ENCODE data around the gene PHACTR3. TPM values are rescaled to one million over a fixed set of nuclear protein-coding genes. Genes with fewer than 3 reads are reported as not detected.

Gene PHACTR3
- total RNA-seq, 2 donors from 2014 or later = 0.86 to 24.2 TPM

DNA sequence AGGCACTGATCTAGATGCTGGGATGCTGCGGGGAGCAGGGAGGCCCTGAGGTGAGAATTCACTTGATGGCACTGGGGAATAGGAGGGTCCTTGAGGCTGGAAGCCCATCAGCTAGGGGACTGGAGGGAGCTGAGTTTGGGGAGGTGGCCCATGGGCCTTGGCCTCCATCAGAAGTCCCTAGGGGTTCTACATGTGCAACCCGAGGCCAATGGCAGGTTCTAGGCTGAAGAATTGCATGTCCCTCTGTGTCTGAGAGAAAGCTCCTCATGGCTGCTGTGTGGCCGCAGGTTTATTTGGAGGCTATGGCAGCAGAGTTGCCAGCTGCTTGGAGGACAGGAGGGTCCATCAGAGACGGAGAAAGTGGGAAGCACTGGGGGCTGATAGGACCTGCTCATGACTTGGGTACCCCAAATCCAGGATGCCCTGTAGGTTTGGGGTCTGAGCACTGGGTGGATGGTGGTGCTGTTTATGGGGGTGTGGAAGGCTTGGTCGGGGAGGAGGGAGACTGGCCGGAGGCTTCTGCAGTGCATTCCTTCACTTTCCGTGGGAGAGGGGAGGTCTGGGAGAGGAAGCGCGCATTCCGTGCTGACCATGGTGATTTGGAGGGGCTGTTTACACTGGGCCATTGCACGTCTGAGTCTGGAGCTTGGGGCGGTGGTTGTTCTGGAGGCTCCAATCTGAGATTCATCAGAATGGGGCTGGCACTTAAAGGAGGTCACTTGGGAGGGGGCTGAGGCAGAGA is 24.8 kb upstream of the PHACTR3 start:
- H3K4me1 ChIP-seq = peaks cover 0 to 31% of the 10 kb centered on the region in 2 donors
- DNase-seq (ENCODE audit: low spot score) = no peak
- no peak overlapping the region for H3K4me3 ChIP-seq
- TF ChIP-seq, protein P1, sequence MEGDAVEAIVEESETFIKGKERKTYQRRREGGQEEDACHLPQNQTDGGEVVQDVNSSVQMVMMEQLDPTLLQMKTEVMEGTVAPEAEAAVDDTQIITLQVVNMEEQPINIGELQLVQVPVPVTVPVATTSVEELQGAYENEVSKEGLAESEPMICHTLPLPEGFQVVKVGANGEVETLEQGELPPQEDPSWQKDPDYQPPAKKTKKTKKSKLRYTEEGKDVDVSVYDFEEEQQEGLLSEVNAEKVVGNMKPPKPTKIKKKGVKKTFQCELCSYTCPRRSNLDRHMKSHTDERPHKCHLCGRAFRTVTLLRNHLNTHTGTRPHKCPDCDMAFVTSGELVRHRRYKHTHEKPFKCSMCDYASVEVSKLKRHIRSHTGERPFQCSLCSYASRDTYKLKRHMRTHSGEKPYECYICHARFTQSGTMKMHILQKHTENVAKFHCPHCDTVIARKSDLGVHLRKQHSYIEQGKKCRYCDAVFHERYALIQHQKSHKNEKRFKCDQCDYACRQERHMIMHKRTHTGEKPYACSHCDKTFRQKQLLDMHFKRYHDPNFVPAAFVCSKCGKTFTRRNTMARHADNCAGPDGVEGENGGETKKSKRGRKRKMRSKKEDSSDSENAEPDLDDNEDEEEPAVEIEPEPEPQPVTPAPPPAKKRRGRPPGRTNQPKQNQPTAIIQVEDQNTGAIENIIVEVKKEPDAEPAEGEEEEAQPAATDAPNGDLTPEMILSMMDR (IDR thresholded peaks at IDR 0.05) = no peak
- H3K9me3 ChIP-seq = no peaks in the 10 kb centered on the region
- no peaks in the 10 kb centered on the region for H3K36me3 ChIP-seq
- H3K27me3 ChIP-seq = no peaks in the 10 kb centered on the region
- no peak overlapping the region for H3K27ac ChIP-seq

DNA sequence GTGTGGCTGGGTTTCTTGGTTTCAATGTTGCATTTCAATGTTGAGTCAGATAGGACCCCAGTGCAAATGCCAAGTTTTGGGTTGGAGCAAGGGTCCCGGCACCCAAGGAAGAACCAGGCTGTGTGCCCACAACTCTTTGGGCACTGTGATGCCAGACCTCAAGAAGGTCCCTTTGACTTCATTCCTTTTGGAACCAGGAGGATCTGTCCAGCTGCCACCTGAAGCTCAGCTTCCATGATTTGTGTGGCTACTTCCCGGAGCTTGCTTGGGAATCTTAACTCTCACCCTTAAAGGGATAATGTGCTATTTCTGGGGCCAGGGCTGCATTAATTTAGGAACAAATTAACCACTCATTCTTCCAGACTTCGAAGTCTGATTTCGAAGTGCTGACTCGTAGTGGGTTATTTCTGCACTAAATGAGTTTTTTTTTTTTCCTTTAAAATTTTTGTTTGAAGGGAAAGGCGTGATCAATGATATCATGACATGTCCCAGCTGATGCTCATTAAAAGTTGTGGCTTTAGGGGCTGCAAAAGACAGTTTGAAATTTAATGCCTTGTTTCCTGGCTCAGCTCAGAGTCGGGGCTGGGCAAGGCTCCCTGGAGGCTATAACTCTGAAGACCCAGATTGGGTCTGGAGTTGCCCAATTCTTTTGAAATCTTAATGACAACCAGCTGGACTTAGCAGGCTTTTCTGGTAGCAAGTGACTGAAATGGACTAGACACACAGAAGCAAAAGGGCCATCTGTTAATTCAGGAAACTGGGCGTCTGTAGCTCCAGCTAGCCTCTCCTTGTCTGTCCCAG is 24.0 kb upstream of the PHACTR3 start:
- Histone ChIP-seq H3K4me1 (peaks cover 0 to 32% of the 10 kb centered on the region in 2 donors), H3K27me3 (no peaks in the 10 kb centered on the region), H3K4me3 (no peak overlapping the region), H3K9me3 (no peaks in the 10 kb centered on the region), H3K27ac (no peak overlapping the region), H3K36me3 (no peaks in the 10 kb centered on the region)
- TF ChIP-seq, protein P1 (IDR thresholded peaks at IDR 0.05) = no peak
- DNase-seq (ENCODE audit: low spot score) = no peak

DNA sequence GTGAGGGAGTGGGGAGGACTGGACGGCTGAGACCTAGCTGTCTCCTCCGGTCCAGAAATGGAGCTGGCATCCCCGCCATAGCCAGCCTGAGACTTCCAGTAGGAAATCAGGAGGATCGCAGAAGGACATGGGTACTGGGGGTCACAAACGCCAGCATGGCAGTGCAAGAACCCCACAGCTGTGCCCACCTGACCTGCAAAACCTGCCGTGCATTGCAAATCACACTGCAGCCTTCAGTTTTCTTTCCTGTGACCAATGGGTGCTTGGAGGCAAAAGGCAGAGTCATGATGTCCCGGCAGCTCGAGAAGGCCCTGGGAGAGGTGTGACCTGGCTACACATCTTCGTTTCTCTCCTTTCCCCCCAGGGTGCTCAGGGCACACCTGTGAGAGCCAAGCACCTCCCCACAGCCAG is 23.3 kb upstream of the PHACTR3 start:
- H3K27me3 ChIP-seq = no peaks in the 10 kb centered on the region
- DNase-seq (ENCODE audit: low spot score) = no peak
- no peaks in the 10 kb centered on the region for H3K9me3 ChIP-seq
- H3K4me1 ChIP-seq = peaks cover 0 to 38% of the 10 kb centered on the region in 2 donors
- no peak overlapping the region for H3K4me3 ChIP-seq
- no peak overlapping the region for H3K27ac ChIP-seq
- no peaks in the 10 kb centered on the region for H3K36me3 ChIP-seq
- TF ChIP-seq, protein P1 (IDR thresholded peaks at IDR 0.05) = no peak

DNA sequence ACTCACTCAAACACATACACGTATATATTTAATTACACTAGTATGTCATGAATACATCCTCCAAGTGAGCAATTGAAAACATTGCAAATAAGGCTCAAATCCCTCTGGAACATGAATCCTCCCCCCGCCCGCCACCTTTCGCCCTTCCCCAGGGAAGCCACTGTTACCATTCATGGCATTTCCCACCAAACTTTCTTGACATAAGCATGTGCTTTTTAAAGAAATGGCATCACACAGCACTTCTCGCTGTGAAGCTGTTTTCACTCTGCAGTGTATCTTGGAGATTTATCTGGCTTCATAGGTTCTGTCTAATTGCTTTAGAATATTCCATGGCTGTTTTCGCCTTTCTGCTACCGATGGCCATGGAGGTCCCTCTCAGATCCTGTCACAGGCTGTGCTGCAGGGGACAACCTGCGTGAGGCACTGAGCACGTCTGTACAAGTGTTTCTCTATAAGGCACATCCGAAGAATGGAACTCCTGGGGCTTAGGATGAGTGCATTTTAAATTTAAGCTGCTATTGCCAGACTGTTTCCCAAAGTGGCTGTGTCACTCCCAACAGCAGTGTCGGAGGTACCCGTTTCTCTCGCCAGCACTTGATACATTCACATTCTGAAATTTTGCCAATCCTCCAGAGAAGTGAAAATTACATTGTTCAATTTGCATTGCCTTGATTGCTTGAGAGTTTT is 22.2 kb upstream of the PHACTR3 start:
- H3K27me3 ChIP-seq = no peaks in the 10 kb centered on the region
- no peak for DNase-seq (ENCODE audit: low spot score)
- no peaks in the 10 kb centered on the region for H3K9me3 ChIP-seq
- H3K4me3 ChIP-seq = no peak overlapping the region
- H3K36me3 ChIP-seq = no peaks in the 10 kb centered on the region
- TF ChIP-seq, protein P1 (IDR thresholded peaks at IDR 0.05) = no peak
- peaks cover 0 to 33% of the 10 kb centered on the region in 2 donors for H3K4me1 ChIP-seq
- H3K27ac ChIP-seq = no peak overlapping the region

DNA sequence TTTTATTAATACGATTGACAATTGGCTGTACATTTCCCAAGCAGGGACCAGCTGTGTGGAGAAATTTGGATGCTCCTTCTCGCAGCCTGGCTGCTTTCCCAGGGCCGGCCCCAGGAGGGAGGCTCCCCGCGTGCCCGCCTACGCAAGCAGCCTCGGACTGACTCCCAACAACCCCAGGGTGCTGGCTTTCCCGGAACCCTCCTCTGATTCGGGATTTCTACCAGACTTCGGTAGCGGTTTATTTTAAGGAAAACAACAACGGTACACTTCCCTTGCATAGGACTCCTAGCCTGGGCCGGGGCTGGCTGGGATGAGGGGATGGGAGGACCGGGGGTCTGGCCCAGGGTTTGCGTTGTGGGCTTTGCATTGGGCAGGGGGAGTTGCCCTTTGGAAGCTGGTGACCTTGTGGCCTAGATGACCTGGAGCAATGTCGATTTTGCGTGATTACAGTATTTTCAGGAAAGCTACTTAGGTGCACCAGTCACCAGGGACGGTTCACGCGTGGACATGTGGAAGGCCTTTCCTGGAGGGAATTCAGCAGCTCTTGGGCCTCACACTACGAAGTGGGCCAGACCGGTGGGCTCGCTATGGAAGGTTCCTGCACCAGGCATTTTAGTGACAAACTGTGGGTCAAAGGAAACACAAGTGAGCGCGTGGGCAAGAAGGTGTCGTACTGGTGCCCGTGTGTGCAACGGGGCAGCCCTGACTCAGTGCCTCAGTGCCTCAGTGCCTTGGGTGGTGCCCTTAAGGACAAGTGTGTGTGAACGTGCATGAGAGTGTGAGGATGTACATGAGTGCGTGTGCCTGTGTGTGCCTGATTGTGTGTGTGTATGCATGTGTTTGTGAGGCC is 20.7 kb upstream of the PHACTR3 start:
- H3K27me3 ChIP-seq = no peaks in the 10 kb centered on the region
- DNase-seq (ENCODE audit: low spot score) = no peak
- H3K4me1 ChIP-seq = peaks cover 0 to 33% of the 10 kb centered on the region in 2 donors
- TF ChIP-seq, protein P1 (IDR thresholded peaks at IDR 0.05) = no peak
- H3K36me3 ChIP-seq = no peaks in the 10 kb centered on the region
- H3K4me3 ChIP-seq = no peak overlapping the region
- H3K27ac ChIP-seq = no peak overlapping the region
- H3K9me3 ChIP-seq = no peaks in the 10 kb centered on the region

Measured in right atrium auricular region (tissue), 2 donors.